Measurements from ENCODE around the gene COQ8A. TPM values are rescaled to one million over a fixed set of nuclear protein-coding genes. Genes with fewer than 3 reads are reported as not detected.

COQ8A gene
- total RNA-seq, 4 donors from 2014 or later = 46.0 to 80.5 (median 67.7) TPM

GRCh38 chr1:226974544-226975258 is 34.6 kb downstream of the COQ8A start:
- no peak for DNase-seq
- Histone ChIP-seq H3K4me1 (peaks cover 18 to 29% (median 24%) of the 10 kb centered on the region in 4 donors), H3K4me3 (no peak overlapping the region), H3K9me3 (peaks cover 0 to 9% of the 10 kb centered on the region in 2 donors), H3K27ac (peak overlapping the region; percentile 77 to 85 (median 82)), H3K27me3 (no peaks in the 10 kb centered on the region), H3K36me3 (peaks cover 0 to 5% (median 2%) of the 10 kb centered on the region in 4 donors)
- 60% methylated on average over 14 of the region's 14 CpGs; no CpG with 5 or more reads in 1 of the 2 donors for WGBS, 2 donors (ENCODE audit: low coverage in 1 of 2)
- TF ChIP-seq CTCF (IDR thresholded peaks at IDR 0.05) (no peak), POLR2AphosphoS5 (IDR thresholded peaks at IDR 0.05) (no peak), POLR2A (IDR thresholded peaks at IDR 0.05) (no peak), EP300 (IDR thresholded peaks at IDR 0.05; ENCODE audit: low read depth) (no peak)
- in situ Hi-C loops (cut with MboI; ENCODE audit: low pct_ligation_motif_present in 1 of 4, low pct_unique_long_range_greater_than_20kb in 1 of 4, low sequenced_read_pairs in 3 of 4) = loop anchor here in 1 of 4 donors (10.0 kb wide), 1 partner anchor 60 kb away; no protein-coding TSS in a partner anchor
- intact Hi-C loops (cut with DNase I; ENCODE audit: low total_unique reads) = no loop called here

- no peaks in the 10 kb centered on the region for H3K27me3 ChIP-seq
- in situ Hi-C loops (cut with MboI; ENCODE audit: low pct_ligation_motif_present in 1 of 4, low pct_unique_long_range_greater_than_20kb in 1 of 4, low sequenced_read_pairs in 3 of 4) = loop anchor here in 1 of 4 donors (10.0 kb wide), 1 partner anchor 61 kb away; no protein-coding TSS in a partner anchor
- H3K36me3 ChIP-seq = peaks cover 0 to 5% (median 2%) of the 10 kb centered on the region in 4 donors
- intact Hi-C loops (cut with DNase I; ENCODE audit: low total_unique reads) = no loop called here
- TF ChIP-seq EP300 (IDR thresholded peaks at IDR 0.05; ENCODE audit: low read depth) = no peak
- peaks cover 18 to 29% (median 24%) of the 10 kb centered on the region in 4 donors for H3K4me1 ChIP-seq
- WGBS, 2 donors (ENCODE audit: low coverage in 1 of 2) = 91 to 93% methylated on average over 12 to 32 of the region's 32 CpGs
- H3K9me3 ChIP-seq = peaks cover 0 to 9% of the 10 kb centered on the region in 2 donors
- no peak overlapping the region for H3K4me3 ChIP-seq
- no peak for DNase-seq
- H3K27ac ChIP-seq = peak overlapping the region; percentile 77 to 85 (median 82)
Measured at GRCh38 chr1:226975259-226976250, 35.5 kb downstream of the COQ8A start.

GRCh38 chr1:226976276-226976977 is 36.3 kb downstream of the COQ8A start:
- TF ChIP-seq POLR2A (IDR thresholded peaks at IDR 0.05) = no peak
- H3K36me3 ChIP-seq = peaks cover 0 to 5% (median 0%) of the 10 kb centered on the region in 4 donors
- 97 to 98% methylated on average over 14 to 28 of the region's 34 CpGs for WGBS, 2 donors (ENCODE audit: low coverage in 1 of 2)
- intact Hi-C loops (cut with DNase I; ENCODE audit: low total_unique reads) = no loop called here
- peaks cover 0 to 5% of the 10 kb centered on the region in 2 donors for H3K9me3 ChIP-seq
- H3K27me3 ChIP-seq = no peaks in the 10 kb centered on the region
- no peak for DNase-seq
- peaks cover 18 to 29% (median 24%) of the 10 kb centered on the region in 4 donors for H3K4me1 ChIP-seq
- H3K4me3 ChIP-seq = no peak overlapping the region
- peak overlapping the region in 1 of 4 donors; percentile 17 for H3K27ac ChIP-seq
- in situ Hi-C loops (cut with MboI; ENCODE audit: low pct_ligation_motif_present in 1 of 4, low pct_unique_long_range_greater_than_20kb in 1 of 4, low sequenced_read_pairs in 3 of 4) = loop anchor here in 1 of 4 donors (10.0 kb wide), 1 partner anchor 62 kb away; no protein-coding TSS in a partner anchor

GRCh38 chr1:226976978-226977642 is 37.0 kb downstream of the COQ8A start:
- no peak for TF ChIP-seq POLR2A (IDR thresholded peaks at IDR 0.05)
- no peak for TF ChIP-seq CTCF (IDR thresholded peaks at IDR 0.05)
- no peaks in the 10 kb centered on the region for H3K9me3 ChIP-seq
- no peak for DNase-seq
- intact Hi-C loops (cut with DNase I; ENCODE audit: low total_unique reads) (no loop called here), in situ Hi-C loops (cut with MboI; ENCODE audit: low pct_ligation_motif_present in 1 of 4, low pct_unique_long_range_greater_than_20kb in 1 of 4, low sequenced_read_pairs in 3 of 4) (loop anchor here in 1 of 4 donors (10.0 kb wide), 1 partner anchor 62 kb away; no protein-coding TSS in a partner anchor)
- H3K27ac ChIP-seq = peak overlapping the region in 1 of 4 donors; percentile 17
- no peak overlapping the region for H3K4me3 ChIP-seq
- peaks cover 0 to under 1% (median 0%) of the 10 kb centered on the region in 4 donors for H3K36me3 ChIP-seq
- H3K4me1 ChIP-seq = peaks cover 18 to 29% (median 24%) of the 10 kb centered on the region in 4 donors
- 94% methylated on average over 20 of the region's 21 CpGs; no CpG with 5 or more reads in 1 of the 2 donors for WGBS, 2 donors (ENCODE audit: low coverage in 1 of 2)
- no peaks in the 10 kb centered on the region for H3K27me3 ChIP-seq
